Eye (tissue), 1 donor: Measurements from ENCODE around the gene HPCAL1.

Source experiments
- DNase-seq: peaks from one replicate; pipeline ENCODE4 v3.0.0-alpha.2; 2015

HPCAL1 gene

GRCh38 chr2:10471046-10471571, 168.4 kb downstream of the HPCAL1 start:
- no peak for DNase-seq

GRCh38 chr2:10471955-10472354, 169.3 kb downstream of the HPCAL1 start:
- no peak for DNase-seq

- DNase-seq, result no peak
Measured at GRCh38 chr2:10473121-10473756, 170.5 kb downstream of the HPCAL1 start.

- DNase-seq, result no peak
Measured at GRCh38 chr2:10475221-10475722, 172.6 kb downstream of the HPCAL1 start.

GRCh38 chr2:10475811-10476660, 173.3 kb downstream of the HPCAL1 start:
- peak; percentile 43 for DNase-seq

GRCh38 chr2:10476723-10477442, 174.2 kb downstream of the HPCAL1 start:
- DNase-seq, result no peak
